Aorta (tissue), 4 donors: ENCODE measurements around the gene SAMD7. TPM values are rescaled to one million over a fixed set of nuclear protein-coding genes. Genes with fewer than 3 reads are reported as not detected.

Source experiments
- polyA plus RNA-seq, 2 donors: library from polyadenylated mRNA; stranded (reverse); fragments of 200-250 nt; gene quantifications; one replicate each; pipeline ENCODE4 v1.2.3, GENCODE V29; 2013
- total RNA-seq, 2 donors: library from RNA; stranded (reverse); fragmentation: NEBNext Ultra II Directional; extraction: Animal tissue kit (Norgen Biotek cat#: 25700); gene quantifications; one replicate each; pipeline ENCODE4 v1.2.1, GENCODE V29; 2021
- donor health status: healthy with polysubstance abuse.
- donor health status: Bipolar disorder and iron deficiency.
- donor health status: DM: no; HTN: no; CAD: no.
- donor health status: DM: yes; HTN: yes; CAD: no.

The SAMD7 gene
- total and polyA plus RNA-seq, 4 donors = not detected

Other genes starting within 250 kb of the SAMD7 start
- gene MECOM, start 247.9 kb upstream of the SAMD7 start, total RNA-seq = 10 to 100 TPM; 36.5 to 73.7 TPM
- gene MECOM, start 247.9 kb upstream of the SAMD7 start, polyA plus RNA-seq = 10 to 100 TPM in 1 of 2 donors, 1 to 10 TPM in 1; 9.8 to 11.9 TPM
- 10 to 100 TPM in 1 of 2 donors, not detected in 1; 12.4 TPM for gene TERC, start 146.5 kb upstream of the SAMD7 start, total RNA-seq
- gene TERC, start 146.5 kb upstream of the SAMD7 start, polyA plus RNA-seq = not detected
- gene ACTRT3, start 142.0 kb upstream of the SAMD7 start, total RNA-seq = 1 to 10 TPM; 1.6 to 2.1 TPM
- gene ACTRT3, start 142.0 kb upstream of the SAMD7 start, polyA plus RNA-seq = 1 to 10 TPM; 1.3 to 3.9 TPM
- 10 to 100 TPM; 14.6 to 16.4 TPM for gene MYNN, start 138.2 kb upstream of the SAMD7 start, total RNA-seq
- 10 to 100 TPM; 10.6 to 11.6 TPM for gene MYNN, start 138.2 kb upstream of the SAMD7 start, polyA plus RNA-seq
- gene LRRIQ4, start 98.7 kb upstream of the SAMD7 start, total RNA-seq = not detected
- gene LRRIQ4, start 98.7 kb upstream of the SAMD7 start, polyA plus RNA-seq = not detected
- 1 to 10 TPM; 1.0 to 5.9 TPM for gene LRRC34, start 98.7 kb upstream of the SAMD7 start, total RNA-seq
- 1 to 10 TPM; 3.9 to 5.3 TPM for gene LRRC34, start 98.7 kb upstream of the SAMD7 start, polyA plus RNA-seq
- not detected for gene LRRC31, start 41.6 kb upstream of the SAMD7 start, total RNA-seq
- gene LRRC31, start 41.6 kb upstream of the SAMD7 start, polyA plus RNA-seq = 1 to 10 TPM in 1 of 2 donors, not detected in 1; 6.1 TPM
- gene SEC62, start 55.2 kb downstream of the SAMD7 start, total RNA-seq = 100 to 1,000 TPM; 116 to 125 TPM
- gene SEC62, start 55.2 kb downstream of the SAMD7 start, polyA plus RNA-seq = 10 to 100 TPM; 69.3 to 74.1 TPM
- gene GPR160, start 126.4 kb downstream of the SAMD7 start, total RNA-seq = 1 to 10 TPM; 2.8 to 4.1 TPM
- 10 to 100 TPM in 1 of 2 donors, 1 to 10 TPM in 1; 1.0 to 12.9 TPM for gene GPR160, start 126.4 kb downstream of the SAMD7 start, polyA plus RNA-seq